GM18907 (cell line): Measurements from ENCODE around the gene PKMYT1.
"Not testable (repeated sequence)": the region's sequence is repeated elsewhere in the genome, so short reads cannot be mapped to it uniquely, and the experiment has no call there.

Experiments used
- ATAC-seq: cut with Tn5 transposase; IDR thresholded peaks from one replicate; pipeline ENCODE4 v1.9.1; 2021; ENCODE audit warnings: mild to moderate bottlenecking, moderate library complexity; ENCODE audit not compliant: unreplicated experiment

Gene PKMYT1

GRCh38 chr16:2962334-2963073 is 17.7 kb downstream of the PKMYT1 start:
- ATAC-seq: no peak

GRCh38 chr16:2960183-2961010 is 19.8 kb downstream of the PKMYT1 start:
- ATAC-seq: no peak

- ATAC-seq: no peak
Observed at GRCh38 chr16:2959206-2959605, 21.0 kb downstream of the PKMYT1 start.

GRCh38 chr16:2956579-2956956 is 23.7 kb downstream of the PKMYT1 start:
- no peak for ATAC-seq

GRCh38 chr16:2955779-2956578 is 24.3 kb downstream of the PKMYT1 start:
- ATAC-seq: no peak

- ATAC-seq: no peak
Observed at GRCh38 chr16:2955438-2955778, 24.8 kb downstream of the PKMYT1 start.

- no peak for ATAC-seq
Observed at GRCh38 chr16:2954656-2955381, 25.4 kb downstream of the PKMYT1 start.

GRCh38 chr16:2953706-2954627 is 26.3 kb downstream of the PKMYT1 start:
- ATAC-seq: no peak

- no peak for ATAC-seq
Observed at GRCh38 chr16:2952679-2953078, 27.6 kb downstream of the PKMYT1 start.

GRCh38 chr16:2950773-2951172 is 29.5 kb downstream of the PKMYT1 start:
- no peak for ATAC-seq

GRCh38 chr16:2950353-2950724 is 29.9 kb downstream of the PKMYT1 start:
- ATAC-seq: no peak

GRCh38 chr16:2949705-2950352 is 30.4 kb downstream of the PKMYT1 start:
- no peak for ATAC-seq

GRCh38 chr16:2948807-2949704 is 31.2 kb downstream of the PKMYT1 start:
- ATAC-seq: no peak

GRCh38 chr16:2946649-2947048 is 33.6 kb downstream of the PKMYT1 start:
- ATAC-seq: no peak

GRCh38 chr16:2943716-2944115 is 36.5 kb downstream of the PKMYT1 start:
- ATAC-seq: not testable (repeated sequence)

- no peak for ATAC-seq
Observed at GRCh38 chr16:2942045-2942444, 38.2 kb downstream of the PKMYT1 start.

- ATAC-seq: no peak
Observed at GRCh38 chr16:2939968-2940367, 40.3 kb downstream of the PKMYT1 start.

- no peak for ATAC-seq
Observed at GRCh38 chr16:2938206-2938605, 42.0 kb downstream of the PKMYT1 start.
